ENCODE measurements around the gene PRDM15. TPM values are rescaled to one million over a fixed set of nuclear protein-coding genes. Genes with fewer than 3 reads are reported as not detected.

The PRDM15 gene
- polyA plus RNA-seq, 1 donor (not counting 4 experiments of a cell fraction or from before 2014, with no cell fraction given), result 5.2 TPM

DNA sequence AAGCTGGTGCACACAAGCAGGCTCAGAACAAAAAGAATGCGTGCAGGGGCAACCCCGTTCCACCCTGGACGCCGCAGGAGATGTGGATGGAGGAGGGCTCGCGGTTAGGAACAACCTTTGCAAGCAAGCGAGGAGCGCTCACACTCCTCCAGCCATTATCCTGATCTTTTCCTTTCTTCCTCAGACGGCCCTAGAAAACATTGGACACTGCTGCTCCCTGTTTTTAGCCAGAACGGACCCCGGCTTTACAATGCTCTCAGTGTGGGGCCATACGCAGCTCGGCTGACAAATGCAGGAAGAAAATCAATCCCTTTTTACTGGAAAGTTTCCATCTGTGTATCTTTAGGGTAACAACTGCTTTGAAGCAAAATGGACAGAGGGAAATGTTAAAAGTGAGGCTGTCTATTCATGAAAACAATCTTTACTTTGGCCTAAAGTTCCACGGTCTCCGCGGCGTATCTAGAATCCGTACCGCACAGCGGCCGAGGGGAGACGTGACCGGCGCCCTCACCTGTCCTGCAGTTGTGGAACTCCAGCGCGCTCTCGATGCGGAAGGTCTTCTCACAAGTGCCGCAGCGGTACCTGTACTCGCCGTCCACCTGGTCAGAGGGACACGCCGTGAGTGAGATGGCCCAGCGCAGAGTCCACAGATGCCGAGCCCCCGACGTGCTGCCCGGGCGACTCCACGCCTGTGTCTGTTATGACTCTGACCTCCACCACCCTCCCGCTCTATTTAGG is 44.0 kb downstream of the PRDM15 start:
- Histone ChIP-seq H3K4me1 (ENCODE audit: control insufficient read depth, extremely low read depth, insufficient read depth, low read length) (no peaks in the 10 kb centered on the region), H3K9me1 (ENCODE audit: control insufficient read depth, extremely low read depth, insufficient read depth, low read length) (no peaks in the 10 kb centered on the region), H3K4me2 (ENCODE audit: control insufficient read depth, extremely low read depth, insufficient read depth, low read depth, low read length) (no peak overlapping the region), H3K79me2 (ENCODE audit: control insufficient read depth, insufficient read depth, low read length) (no peaks in the 10 kb centered on the region), H4K20me1 (ENCODE audit: control insufficient read depth, extremely low read depth, insufficient read depth, low read length) (no peaks in the 10 kb centered on the region), H2AFZ (ENCODE audit: control insufficient read depth, low read length) (no peak overlapping the region), H3K9ac (ENCODE audit: control insufficient read depth, extremely low read depth, insufficient read depth, low read length) (no peak overlapping the region), H3K27me3 (ENCODE audit: control insufficient read depth, extremely low read depth, insufficient read depth, low read length) (no peaks in the 10 kb centered on the region), H3K27ac (ENCODE audit: control insufficient read depth, insufficient read depth, low read length) (no peak overlapping the region), H3K36me3 (ENCODE audit: control insufficient read depth in 2 of 2, extremely low read depth in 1 of 2, insufficient read depth in 2 of 2, low read length in 2 of 2) (peaks cover 10 to 19% of the 10 kb centered on the region in 2 experiments), H3K9me3 (ENCODE audit: control insufficient read depth, low read depth, low read length) (no peaks in the 10 kb centered on the region), H3K4me3 (ENCODE audit: control insufficient read depth in 2 of 3, extremely low read depth in 1 of 3, insufficient read depth in 2 of 3, low read depth in 1 of 3, low read length in 3 of 3) (no peak overlapping the region)
- TF ChIP-seq, protein P1, sequence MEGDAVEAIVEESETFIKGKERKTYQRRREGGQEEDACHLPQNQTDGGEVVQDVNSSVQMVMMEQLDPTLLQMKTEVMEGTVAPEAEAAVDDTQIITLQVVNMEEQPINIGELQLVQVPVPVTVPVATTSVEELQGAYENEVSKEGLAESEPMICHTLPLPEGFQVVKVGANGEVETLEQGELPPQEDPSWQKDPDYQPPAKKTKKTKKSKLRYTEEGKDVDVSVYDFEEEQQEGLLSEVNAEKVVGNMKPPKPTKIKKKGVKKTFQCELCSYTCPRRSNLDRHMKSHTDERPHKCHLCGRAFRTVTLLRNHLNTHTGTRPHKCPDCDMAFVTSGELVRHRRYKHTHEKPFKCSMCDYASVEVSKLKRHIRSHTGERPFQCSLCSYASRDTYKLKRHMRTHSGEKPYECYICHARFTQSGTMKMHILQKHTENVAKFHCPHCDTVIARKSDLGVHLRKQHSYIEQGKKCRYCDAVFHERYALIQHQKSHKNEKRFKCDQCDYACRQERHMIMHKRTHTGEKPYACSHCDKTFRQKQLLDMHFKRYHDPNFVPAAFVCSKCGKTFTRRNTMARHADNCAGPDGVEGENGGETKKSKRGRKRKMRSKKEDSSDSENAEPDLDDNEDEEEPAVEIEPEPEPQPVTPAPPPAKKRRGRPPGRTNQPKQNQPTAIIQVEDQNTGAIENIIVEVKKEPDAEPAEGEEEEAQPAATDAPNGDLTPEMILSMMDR (optimal IDR thresholded peaks at IDR 0.05 in 1 of 3, IDR thresholded peaks at IDR 0.05 in 1 of 3, conservative IDR thresholded peaks at IDR 0.05 in 1 of 3; ENCODE audit: extremely low read depth in 1 of 3, insufficient read depth in 2 of 3, low read length in 3 of 3), result no peak
- TF ChIP-seq EZH2 (IDR thresholded peaks at IDR 0.05; ENCODE audit: low read length), result no peak
- DNase-seq (ENCODE audit: low read depth, low spot score) (no peak), FAIRE-seq (no peak)
- dilution Hi-C loops (cut with MboI; ENCODE audit: extremely low pct_ligation_motif_present, low sequenced_read_pairs), result no loop called here

DNA sequence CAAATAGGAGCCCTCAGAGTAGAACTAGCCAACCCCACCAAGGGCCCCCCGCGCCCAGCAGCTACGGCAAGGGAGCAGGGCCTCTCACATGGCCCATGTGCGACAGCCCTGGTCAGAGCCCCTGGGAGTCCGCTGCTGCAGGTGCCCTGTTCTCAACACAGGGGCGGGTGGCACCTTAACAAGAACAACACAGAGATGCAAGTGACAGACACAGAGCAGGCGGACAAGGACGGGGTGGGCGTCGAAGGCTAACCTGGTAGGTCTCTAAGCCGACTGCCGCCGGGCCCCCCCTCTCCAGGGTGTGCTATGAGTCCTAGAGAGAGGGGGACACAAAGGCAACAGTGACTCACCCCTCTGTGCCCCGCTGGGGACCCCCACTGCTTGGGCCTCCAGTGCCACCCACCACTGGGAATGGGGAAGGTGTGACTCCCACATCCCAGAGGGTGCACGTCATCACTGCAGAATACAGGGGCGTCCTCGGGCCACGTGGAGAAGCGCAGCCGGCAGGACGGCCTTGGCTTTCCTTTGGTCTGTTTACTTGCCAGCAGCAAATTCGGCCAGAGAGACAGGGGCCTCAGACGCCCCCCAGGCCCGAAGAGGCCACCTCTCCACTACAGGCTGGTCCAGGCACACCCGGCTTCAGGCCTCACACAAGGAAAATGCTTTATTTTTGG is 44.8 kb downstream of the PRDM15 start:
- no peaks in the 10 kb centered on the region for H3K27me3 ChIP-seq (ENCODE audit: control insufficient read depth, extremely low read depth, insufficient read depth, low read length)
- FAIRE-seq (no peak), DNase-seq (ENCODE audit: low read depth, low spot score) (no peak)
- dilution Hi-C loops (cut with MboI; ENCODE audit: extremely low pct_ligation_motif_present, low sequenced_read_pairs), result no loop called here
- no peak overlapping the region for H2AFZ ChIP-seq (ENCODE audit: control insufficient read depth, low read length)
- H4K20me1 ChIP-seq (ENCODE audit: control insufficient read depth, extremely low read depth, insufficient read depth, low read length), result no peaks in the 10 kb centered on the region
- no peak overlapping the region for H3K4me3 ChIP-seq (ENCODE audit: control insufficient read depth in 2 of 3, extremely low read depth in 1 of 3, insufficient read depth in 2 of 3, low read depth in 1 of 3, low read length in 3 of 3)
- no peaks in the 10 kb centered on the region for H3K79me2 ChIP-seq (ENCODE audit: control insufficient read depth, insufficient read depth, low read length)
- H3K9ac ChIP-seq (ENCODE audit: control insufficient read depth, extremely low read depth, insufficient read depth, low read length), result no peak overlapping the region
- H3K4me1 ChIP-seq (ENCODE audit: control insufficient read depth, extremely low read depth, insufficient read depth, low read length), result no peaks in the 10 kb centered on the region
- no peak for TF ChIP-seq EZH2 (IDR thresholded peaks at IDR 0.05; ENCODE audit: low read length)
- TF ChIP-seq, protein P1 (optimal IDR thresholded peaks at IDR 0.05 in 1 of 3, IDR thresholded peaks at IDR 0.05 in 1 of 3, conservative IDR thresholded peaks at IDR 0.05 in 1 of 3; ENCODE audit: extremely low read depth in 1 of 3, insufficient read depth in 2 of 3, low read length in 3 of 3), result no peak
- H3K4me2 ChIP-seq (ENCODE audit: control insufficient read depth, extremely low read depth, insufficient read depth, low read depth, low read length), result no peak overlapping the region
- H3K9me3 ChIP-seq (ENCODE audit: control insufficient read depth, low read depth, low read length), result no peaks in the 10 kb centered on the region
- no peak overlapping the region for H3K27ac ChIP-seq (ENCODE audit: control insufficient read depth, insufficient read depth, low read length)
- H3K9me1 ChIP-seq (ENCODE audit: control insufficient read depth, extremely low read depth, insufficient read depth, low read length), result no peaks in the 10 kb centered on the region
- H3K36me3 ChIP-seq (ENCODE audit: control insufficient read depth in 2 of 2, extremely low read depth in 1 of 2, insufficient read depth in 2 of 2, low read length in 2 of 2), result peaks cover 10 to 19% of the 10 kb centered on the region in 2 experiments
